Smooth muscle cell of the brain vasculature (primary cell): Measurements from ENCODE around the gene CTXND1.
A peak's percentile ranks its signal among the peaks of the same experiment; 100 is the strongest.
"Not testable (repeated sequence)": the region's sequence is repeated elsewhere in the genome, so short reads cannot be mapped to it uniquely, and the experiment has no call there.

Source experiments
- DNase-seq: peaks from one replicate; pipeline ENCODE4 v3.0.0-alpha.2; 2012; ENCODE audit warnings: low read depth, low spot score

The CTXND1 gene

GRCh38 chr15:80160570-80161156 lies 91.3 kb downstream of the CTXND1 start:
- DNase-seq, result peak; percentile 15

GRCh38 chr15:80159811-80160569 lies 92.0 kb downstream of the CTXND1 start:
- no peak for DNase-seq

GRCh38 chr15:80159301-80159700 lies 92.7 kb downstream of the CTXND1 start:
- no peak for DNase-seq

GRCh38 chr15:80157215-80157614 lies 94.8 kb downstream of the CTXND1 start:
- DNase-seq, result no peak

- DNase-seq, result no peak
These were observed 95.8 kb downstream of the CTXND1 start for GRCh38 chr15:80156176-80156720.

DNA sequence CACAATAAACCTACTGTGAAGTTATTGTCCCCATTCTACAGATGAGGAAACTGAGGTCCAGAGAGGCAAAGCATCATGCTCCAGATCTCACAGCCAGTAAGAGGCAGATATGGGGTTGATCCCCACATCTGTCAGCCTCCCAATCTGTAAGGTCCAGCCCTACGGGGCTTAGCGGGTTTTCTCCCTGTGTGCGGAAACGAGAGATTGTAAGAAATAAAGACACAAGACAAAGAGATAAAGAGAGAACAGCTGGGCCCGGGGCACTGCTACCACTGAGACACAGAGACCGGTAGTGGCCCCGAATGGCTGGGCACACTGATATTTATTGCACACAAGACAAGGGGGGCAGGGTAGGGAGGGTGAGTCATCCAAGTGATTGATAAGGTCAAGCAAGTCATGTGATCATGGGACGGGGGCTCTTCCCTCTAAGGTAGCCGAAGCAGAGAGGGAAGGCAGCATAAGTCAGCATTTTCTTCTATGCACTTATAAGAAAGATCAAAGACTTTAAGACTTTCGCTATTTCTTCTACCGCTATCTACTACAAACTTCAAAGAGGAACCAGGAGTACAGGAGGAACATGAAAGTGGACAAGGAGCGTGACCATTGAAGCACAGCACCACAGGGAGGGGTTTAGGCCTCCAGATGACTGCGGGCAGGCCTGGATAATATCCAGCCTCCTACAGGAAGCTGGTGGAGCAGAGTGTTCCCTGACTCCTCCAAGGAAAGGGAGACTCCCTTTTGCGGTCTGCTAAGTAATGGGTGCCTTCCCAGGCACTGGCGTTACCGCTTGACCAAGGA lies 96.4 kb downstream of the CTXND1 start:
- DNase-seq, result not testable (repeated sequence)

- no peak for DNase-seq
These were observed 97.0 kb downstream of the CTXND1 start for GRCh38 chr15:80155001-80155377.

DNA sequence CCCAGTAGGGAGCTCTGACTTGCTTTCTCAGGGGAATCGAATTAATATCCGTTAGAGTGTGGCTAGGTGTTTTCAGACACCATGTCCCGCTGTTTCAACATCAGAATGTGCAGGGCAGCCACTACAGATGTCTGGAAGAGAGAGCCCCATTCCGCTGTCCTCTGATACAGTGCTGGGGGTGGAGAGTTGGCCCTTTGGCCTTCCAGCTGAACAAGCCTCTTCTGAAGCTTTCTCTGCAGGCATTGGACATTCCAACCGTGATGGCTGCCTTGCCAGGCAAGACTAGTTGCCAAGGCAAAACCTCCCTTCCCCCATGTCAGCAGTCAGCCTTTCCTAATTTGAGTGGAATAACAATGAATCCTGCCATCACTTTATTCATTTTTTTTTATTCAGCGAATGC lies 97.7 kb downstream of the CTXND1 start:
- no peak for DNase-seq

DNA sequence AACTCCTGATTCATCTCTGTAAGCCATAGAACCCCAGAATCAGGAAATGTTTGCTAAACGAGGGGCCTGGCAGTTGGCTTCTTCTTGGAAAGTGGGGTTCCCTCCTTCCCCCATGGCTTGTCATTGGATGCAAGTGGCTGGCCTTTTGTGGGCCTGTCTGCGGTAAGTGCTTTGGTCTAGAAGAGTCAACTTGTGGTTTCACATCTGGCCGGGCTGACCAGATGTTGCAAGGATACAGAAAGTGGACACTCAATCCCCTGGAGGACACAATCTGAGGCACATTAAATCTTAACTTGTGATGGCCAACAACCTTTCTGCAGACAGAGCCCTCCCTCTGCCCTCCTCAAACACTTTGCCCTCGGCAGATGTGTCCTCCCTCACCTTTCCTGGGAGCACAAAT lies 98.1 kb downstream of the CTXND1 start:
- DNase-seq, result no peak

DNA sequence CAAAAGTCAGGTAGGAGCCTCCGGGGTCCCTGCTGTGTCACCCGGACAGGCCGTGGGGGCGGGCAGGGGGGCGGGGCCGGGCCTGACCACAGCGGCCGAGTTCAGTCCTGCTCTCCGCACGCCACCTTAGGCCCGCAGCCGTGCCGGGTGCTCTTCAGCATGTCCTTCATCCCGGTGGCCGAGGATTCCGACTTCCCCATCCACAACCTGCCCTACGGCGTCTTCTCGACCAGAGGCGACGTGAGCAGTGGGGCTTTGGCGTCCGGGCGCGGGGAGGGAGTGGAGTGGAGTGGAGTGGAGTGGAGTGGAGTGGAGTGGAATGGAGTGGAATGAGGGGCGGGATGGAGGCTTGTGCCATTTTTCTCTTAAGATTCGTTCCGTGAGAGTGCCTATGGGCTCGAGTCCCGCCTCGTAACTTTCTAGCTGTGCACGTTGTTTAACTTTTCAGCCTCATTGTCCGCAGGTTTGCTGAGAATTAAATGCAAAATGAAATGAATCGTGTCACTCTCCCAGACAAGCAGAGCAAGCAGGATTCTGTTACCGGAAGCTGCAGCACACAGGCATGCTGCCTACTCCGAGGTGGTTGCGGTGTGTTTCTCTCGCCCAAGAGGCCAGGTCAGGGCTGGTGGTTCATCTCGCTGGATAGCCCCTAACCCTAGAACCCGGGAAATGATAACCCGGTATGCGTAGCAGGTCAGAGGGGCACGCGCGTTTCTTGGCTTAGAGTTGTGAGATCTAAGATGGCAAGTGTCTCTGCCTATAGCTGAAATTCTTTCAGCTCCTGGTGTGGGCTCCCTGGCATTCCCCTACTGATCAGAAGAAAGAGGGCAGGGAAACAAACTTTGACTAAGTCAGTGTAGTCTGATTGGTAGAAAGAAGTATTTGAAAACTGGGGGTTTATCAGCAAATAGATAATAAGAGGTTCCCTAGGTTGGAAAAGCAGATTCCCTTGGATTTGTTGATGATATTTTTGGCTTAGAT lies 98.8 kb downstream of the CTXND1 start, which contains the start of gene FAH:
Gene FAH, plus strand, starts transcription at position 104 of the 981 bp plus-strand sequence. Its CDS starts 56 bp downstream, at position 160.
- peak; percentile 2 for DNase-seq

DNA sequence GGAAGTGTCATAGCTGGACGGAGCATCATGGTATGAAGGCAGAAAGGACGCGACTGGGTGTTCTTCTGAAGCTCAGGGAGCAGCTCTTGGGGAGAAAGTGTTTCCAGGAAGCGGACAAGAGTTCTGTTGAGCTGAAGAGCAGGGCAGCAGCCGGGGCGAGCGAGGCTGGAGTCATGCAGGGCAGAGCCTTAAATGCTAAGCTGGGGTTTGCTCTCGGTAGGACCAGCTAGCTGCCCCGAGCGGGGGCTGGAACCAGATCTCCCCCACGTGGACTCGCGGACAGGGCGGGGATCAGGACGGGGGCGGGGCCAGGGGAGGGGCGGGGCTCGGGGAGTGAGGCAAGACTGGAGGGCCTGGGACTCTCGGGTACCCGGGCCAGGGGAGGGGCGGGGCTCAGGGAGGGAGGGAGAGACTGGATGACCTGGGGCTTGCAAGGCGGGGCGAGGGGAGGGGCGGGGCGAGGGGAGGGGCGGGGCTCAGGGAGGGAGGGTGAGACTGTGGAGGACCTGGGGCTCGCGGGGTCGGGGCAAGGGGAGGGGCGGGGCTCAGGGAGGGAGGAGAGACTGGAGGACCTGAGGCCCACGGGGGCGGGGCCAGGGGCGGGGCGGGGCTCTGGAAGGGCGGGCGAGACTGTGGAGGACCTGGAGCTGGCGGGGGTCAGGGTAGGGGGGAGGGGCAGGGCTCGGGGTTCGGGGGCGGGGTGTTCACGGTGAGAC lies 99.7 kb downstream of the CTXND1 start:
- DNase-seq, result peak; percentile 77

GRCh38 chr15:80151576-80151975 lies 100.4 kb downstream of the CTXND1 start:
- DNase-seq, result no peak

GRCh38 chr15:80151148-80151547 lies 100.9 kb downstream of the CTXND1 start:
- no peak for DNase-seq
